ENCODE measurements around the gene TH. TPM values are rescaled to one million over a fixed set of nuclear protein-coding genes. Genes with fewer than 3 reads are reported as not detected.
A peak's percentile ranks its signal among the peaks of the same experiment; 100 is the strongest.

Gene TH
- total and polyA plus RNA-seq, 4 donors: 0.99 to 8.8 (median 1.3) TPM

DNA sequence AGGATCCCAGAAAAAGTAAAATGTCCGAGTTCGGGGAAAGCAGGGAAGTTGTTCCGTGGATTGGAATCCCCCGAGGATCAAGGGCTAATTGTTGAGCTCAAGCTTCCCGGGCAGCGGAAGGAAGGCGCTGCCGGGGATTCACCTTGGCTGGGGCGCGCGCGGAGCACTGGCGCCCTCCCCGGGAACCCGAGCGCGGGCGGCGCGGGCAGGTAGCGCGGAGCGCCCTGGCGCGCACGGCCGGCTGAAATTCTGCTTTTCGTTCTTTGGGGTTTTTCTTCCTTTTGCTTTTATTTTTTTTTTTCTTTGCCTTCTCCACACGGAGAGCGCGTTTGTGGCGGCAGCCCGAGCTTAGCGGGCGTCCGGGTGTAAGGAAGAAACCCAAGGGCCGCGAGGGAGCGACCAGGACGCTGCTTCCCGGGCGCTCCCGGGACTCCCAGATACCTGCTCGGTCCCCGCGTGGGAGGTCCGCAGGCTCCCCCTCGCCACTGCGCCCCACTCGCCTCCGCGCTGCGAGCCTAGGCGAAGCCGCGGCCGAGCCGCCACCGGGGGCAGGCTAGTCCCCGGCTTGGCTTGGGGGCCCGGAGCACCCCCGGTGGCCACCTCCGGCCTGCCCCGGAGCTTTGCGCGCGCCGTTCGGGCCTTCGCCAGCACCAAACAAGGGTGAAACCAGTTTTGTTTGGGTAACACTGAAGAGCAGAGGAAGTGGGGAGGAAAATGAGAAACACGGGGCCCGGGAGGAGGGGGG, 27.6 kb downstream of the TH start:
- Histone ChIP-seq H3K27me3 (ENCODE audit: control insufficient read depth, insufficient read depth, low read length) (peaks cover 93% of the 10 kb centered on the region), H3K4me3 (ENCODE audit: low read depth, low read length) (no peak overlapping the region), H3K27ac (ENCODE audit: low read depth, low read length) (no peak overlapping the region), H3K9me3 (ENCODE audit: control insufficient read depth, insufficient read depth, low read length) (no peaks in the 10 kb centered on the region), H3K4me1 (ENCODE audit: control insufficient read depth, insufficient read depth, low read length) (peaks cover 26% of the 10 kb centered on the region), H3K36me3 (ENCODE audit: control insufficient read depth, insufficient read depth, low read length) (no peaks in the 10 kb centered on the region)
- peak in 1 of 6 donors; percentile 19 for DNase-seq (ENCODE audit: low read depth in 4 of 6, low spot score in 6 of 6)
- 1% methylated on average over 72 of the region's 72 CpGs for WGBS (ENCODE audit: insufficient coverage)

DNA sequence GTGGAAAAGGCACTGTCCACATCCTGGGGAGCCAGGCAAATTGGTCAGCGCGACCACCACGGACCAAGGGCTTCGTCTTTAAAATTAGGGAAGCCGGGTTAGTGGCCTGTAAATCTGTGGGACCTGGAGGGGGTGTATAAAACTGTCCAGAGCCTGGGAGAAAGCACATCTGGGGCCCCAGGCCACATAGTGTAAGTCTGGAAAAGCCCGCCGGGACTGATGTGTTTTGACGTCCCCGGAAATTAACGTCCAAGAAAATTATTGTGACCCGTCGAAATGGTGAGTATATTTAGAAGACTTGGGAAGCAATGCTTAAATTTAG, 28.2 kb downstream of the TH start:
- H3K27ac ChIP-seq (ENCODE audit: low read depth, low read length): no peak overlapping the region
- DNase-seq (ENCODE audit: low read depth in 4 of 6, low spot score in 6 of 6): no peak
- no peak overlapping the region for H3K4me3 ChIP-seq (ENCODE audit: low read depth, low read length)
- H3K9me3 ChIP-seq (ENCODE audit: control insufficient read depth, insufficient read depth, low read length): no peaks in the 10 kb centered on the region
- WGBS (ENCODE audit: insufficient coverage): 5% methylated on average over 12 of the region's 12 CpGs
- H3K36me3 ChIP-seq (ENCODE audit: control insufficient read depth, insufficient read depth, low read length): no peaks in the 10 kb centered on the region
- peaks cover 24% of the 10 kb centered on the region for H3K4me1 ChIP-seq (ENCODE audit: control insufficient read depth, insufficient read depth, low read length)
- peaks cover 92% of the 10 kb centered on the region for H3K27me3 ChIP-seq (ENCODE audit: control insufficient read depth, insufficient read depth, low read length)

DNA sequence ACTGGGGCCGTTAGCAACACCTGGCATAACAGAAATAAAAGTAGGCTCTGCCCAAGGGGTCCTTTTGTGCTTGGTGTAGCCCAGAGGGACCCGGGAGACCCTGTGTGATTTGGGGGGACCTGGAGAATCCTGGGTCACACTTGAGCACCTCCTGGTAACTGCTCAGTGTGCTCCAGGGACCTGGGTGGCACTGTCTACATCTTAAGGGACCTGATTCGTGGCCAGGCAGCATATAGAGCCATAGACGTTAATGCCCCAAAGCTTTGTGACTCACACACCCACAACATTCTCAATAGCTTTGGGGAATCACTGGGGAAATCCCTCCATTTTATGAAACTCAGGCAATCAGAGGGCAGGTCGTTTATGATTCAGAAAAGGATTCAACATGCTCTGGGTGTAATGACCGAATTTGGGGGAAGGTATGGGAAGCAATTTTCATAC, 28.8 kb downstream of the TH start:
- peaks cover 22% of the 10 kb centered on the region for H3K4me1 ChIP-seq (ENCODE audit: control insufficient read depth, insufficient read depth, low read length)
- H3K4me3 ChIP-seq (ENCODE audit: low read depth, low read length): no peak overlapping the region
- H3K36me3 ChIP-seq (ENCODE audit: control insufficient read depth, insufficient read depth, low read length): no peaks in the 10 kb centered on the region
- 8% methylated on average over 4 of the region's 6 CpGs for WGBS (ENCODE audit: insufficient coverage)
- H3K27ac ChIP-seq (ENCODE audit: low read depth, low read length): no peak overlapping the region
- H3K27me3 ChIP-seq (ENCODE audit: control insufficient read depth, insufficient read depth, low read length): peaks cover 91% of the 10 kb centered on the region
- no peaks in the 10 kb centered on the region for H3K9me3 ChIP-seq (ENCODE audit: control insufficient read depth, insufficient read depth, low read length)
- DNase-seq (ENCODE audit: low read depth in 4 of 6, low spot score in 6 of 6): no peak

DNA sequence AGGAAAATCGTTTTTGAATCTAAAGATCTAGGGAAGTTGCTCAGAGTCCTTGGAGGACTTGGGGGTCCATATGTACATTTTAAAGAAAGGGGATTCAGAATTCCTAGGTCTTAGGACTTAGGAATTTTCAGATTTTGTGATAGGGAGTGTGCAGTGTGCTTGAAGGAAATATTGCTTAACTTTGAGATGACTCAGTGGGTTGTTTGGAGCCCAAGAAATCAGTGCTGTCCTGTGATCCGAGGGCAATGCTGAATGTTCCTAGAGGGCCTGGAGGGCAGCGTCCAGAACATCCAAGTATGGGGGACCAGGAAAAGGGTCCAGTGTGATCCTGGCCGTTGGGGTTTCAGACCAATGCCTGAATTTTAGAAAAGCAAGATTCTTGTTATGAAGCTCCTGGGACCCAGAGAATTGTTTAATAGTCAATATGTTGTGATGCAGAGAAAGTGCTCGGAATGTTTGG, 29.3 kb downstream of the TH start:
- WGBS (ENCODE audit: insufficient coverage): 14% methylated on average over 5 of the region's 5 CpGs
- DNase-seq (ENCODE audit: low read depth in 4 of 6, low spot score in 6 of 6): no peak
- Histone ChIP-seq H3K36me3 (ENCODE audit: control insufficient read depth, insufficient read depth, low read length) (no peaks in the 10 kb centered on the region), H3K27me3 (ENCODE audit: control insufficient read depth, insufficient read depth, low read length) (peaks cover 91% of the 10 kb centered on the region), H3K9me3 (ENCODE audit: control insufficient read depth, insufficient read depth, low read length) (no peaks in the 10 kb centered on the region), H3K4me3 (ENCODE audit: low read depth, low read length) (no peak overlapping the region), H3K27ac (ENCODE audit: low read depth, low read length) (no peak overlapping the region), H3K4me1 (ENCODE audit: control insufficient read depth, insufficient read depth, low read length) (peaks cover 25% of the 10 kb centered on the region)

DNA sequence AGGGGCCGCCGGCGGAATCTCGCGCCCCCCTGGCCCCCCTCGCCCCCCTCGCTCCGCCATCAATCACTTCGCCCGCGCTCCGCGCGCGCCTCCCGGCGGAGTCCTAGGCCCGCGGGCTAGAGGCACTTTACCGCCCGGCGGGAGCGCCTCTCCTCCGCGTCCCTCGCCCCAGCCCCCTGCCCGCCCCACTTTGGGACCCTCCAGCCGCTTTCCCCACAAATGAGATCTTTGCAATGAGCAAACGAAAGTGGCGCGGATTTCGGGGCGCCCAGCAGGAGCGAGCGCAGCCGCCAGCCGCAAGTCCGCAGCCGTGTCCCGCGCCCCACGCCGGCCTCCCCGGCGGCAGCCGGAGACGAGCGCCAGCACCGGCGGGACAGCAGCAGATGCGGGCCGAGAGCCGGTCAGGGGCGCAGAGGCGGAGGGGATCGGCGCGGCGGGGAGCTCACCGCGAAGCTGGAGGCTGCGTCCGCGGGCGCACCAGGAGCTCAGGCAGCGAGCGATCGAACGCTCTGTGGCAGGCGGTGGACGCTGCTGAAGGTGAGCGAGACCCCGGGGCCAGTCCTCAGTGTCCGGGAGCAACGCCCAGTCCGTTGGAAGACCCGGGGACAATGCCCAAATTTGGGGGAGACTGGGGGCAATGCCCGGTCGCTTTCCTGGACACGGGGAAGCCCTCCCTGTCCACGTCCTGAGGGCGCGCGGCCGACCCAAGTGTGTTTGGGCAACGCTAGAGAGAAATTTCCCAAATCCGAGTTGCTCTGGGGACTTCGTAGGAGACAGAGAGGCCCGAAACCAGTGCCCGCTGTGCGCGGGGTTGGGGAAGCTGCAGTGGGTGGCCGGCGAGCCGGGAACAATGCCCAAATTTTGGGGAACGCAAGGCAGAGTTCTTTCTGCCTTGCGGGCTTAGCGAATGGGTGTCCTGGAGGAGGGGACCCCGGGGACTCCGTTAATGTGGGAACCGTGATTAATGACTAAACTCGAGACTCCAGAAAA, 30.9 kb downstream of the TH start:
- peak in 1 of 6 donors; percentile 40 for DNase-seq (ENCODE audit: low read depth in 4 of 6, low spot score in 6 of 6)

DNA sequence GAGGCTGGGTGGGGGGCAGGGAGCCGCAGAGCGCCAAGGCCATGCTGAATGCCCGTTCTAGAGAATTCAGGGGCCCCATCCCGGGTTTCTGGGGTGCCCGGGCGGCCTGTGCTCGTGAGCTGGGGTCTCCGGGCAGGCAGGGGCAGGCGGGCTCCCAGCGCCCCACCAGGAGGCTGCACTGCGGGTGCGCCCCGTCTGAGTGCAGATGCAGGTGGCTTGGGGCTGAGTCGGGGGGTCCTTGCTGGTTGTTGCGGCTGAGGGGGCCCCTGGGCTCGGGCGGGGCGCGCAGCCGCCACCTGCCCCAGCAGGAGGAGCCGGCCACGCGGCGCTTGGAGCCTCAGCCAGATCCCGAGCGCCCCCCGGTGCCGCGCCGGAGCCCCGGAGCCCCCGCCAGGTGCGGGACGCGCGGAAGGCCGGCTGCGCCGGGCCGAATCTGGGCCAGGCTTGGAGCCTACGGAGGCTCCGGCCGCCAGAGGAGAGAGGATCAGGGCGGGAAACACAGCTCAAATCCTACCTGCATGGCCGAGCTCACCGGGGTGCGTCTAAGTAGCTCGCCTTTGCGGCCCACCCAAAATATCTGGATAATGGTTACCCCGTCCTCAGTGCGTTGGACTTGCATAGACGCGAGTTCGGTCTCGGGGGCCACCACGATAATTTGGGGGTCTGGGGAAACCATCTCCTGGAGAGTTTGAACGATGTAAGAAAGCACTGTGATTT, 31.8 kb downstream of the TH start:
- under 1% methylated on average over 56 of the region's 57 CpGs for WGBS (ENCODE audit: insufficient coverage)
- Histone ChIP-seq H3K4me3 (ENCODE audit: low read depth, low read length) (no peak overlapping the region), H3K27ac (ENCODE audit: low read depth, low read length) (no peak overlapping the region), H3K36me3 (ENCODE audit: control insufficient read depth, insufficient read depth, low read length) (no peaks in the 10 kb centered on the region), H3K9me3 (ENCODE audit: control insufficient read depth, insufficient read depth, low read length) (no peaks in the 10 kb centered on the region), H3K4me1 (ENCODE audit: control insufficient read depth, insufficient read depth, low read length) (peaks cover 37% of the 10 kb centered on the region), H3K27me3 (ENCODE audit: control insufficient read depth, insufficient read depth, low read length) (peaks cover 83% of the 10 kb centered on the region)
- no peak for DNase-seq (ENCODE audit: low read depth in 4 of 6, low spot score in 6 of 6)

More for the DNA sequence above, 30.9 kb downstream of the TH start:
- Histone ChIP-seq H3K9me3 (ENCODE audit: control insufficient read depth, insufficient read depth, low read length) (no peaks in the 10 kb centered on the region), H3K4me3 (ENCODE audit: low read depth, low read length) (peak overlapping the region; percentile 12), H3K4me1 (ENCODE audit: control insufficient read depth, insufficient read depth, low read length) (peaks cover 37% of the 10 kb centered on the region), H3K27ac (ENCODE audit: low read depth, low read length) (no peak overlapping the region), H3K27me3 (ENCODE audit: control insufficient read depth, insufficient read depth, low read length) (peaks cover 86% of the 10 kb centered on the region), H3K36me3 (ENCODE audit: control insufficient read depth, insufficient read depth, low read length) (no peaks in the 10 kb centered on the region)
- 2% methylated on average over 95 of the region's 102 CpGs for WGBS (ENCODE audit: insufficient coverage)

DNA sequence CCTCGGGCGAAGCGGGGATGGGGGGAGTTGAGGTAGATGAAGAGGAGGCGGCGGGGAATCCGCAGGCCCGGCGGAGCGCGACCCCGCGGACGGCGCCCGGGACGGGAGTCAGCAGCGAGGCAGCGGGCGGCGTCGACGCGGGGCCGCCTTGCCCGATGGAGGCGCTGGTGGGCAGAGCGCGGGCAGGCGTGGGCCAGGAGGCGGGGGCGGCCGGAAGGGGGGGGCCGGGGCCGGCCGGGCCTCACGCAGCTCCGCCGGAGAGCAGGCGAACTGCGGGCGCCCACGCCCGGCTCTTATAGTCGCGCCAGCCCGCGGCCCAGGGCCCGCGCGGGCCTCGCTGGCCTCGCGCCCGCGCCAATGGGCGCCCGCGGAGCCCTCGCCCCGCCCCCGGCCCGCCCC, 32.5 kb downstream of the TH start, which contains the start of gene IGF2:
IGF2 (minus strand) TSS at position 267 of the 399 bp plus-strand sequence. CDS start 3,866 bp downstream, outside the sequence.
- H3K27ac ChIP-seq (ENCODE audit: low read depth, low read length): no peak within 1 kb of the TSS
- no peak for DNase-seq (ENCODE audit: low read depth in 4 of 6, low spot score in 6 of 6)
- no peaks in the 10 kb centered on the region for H3K9me3 ChIP-seq (ENCODE audit: control insufficient read depth, insufficient read depth, low read length)
- H3K36me3 ChIP-seq (ENCODE audit: control insufficient read depth, insufficient read depth, low read length): no peaks in the 10 kb centered on the region
- H3K27me3 ChIP-seq (ENCODE audit: control insufficient read depth, insufficient read depth, low read length): peaks cover 80% of the 10 kb centered on the region
- 0% methylated on average over 58 of the region's 62 CpGs for WGBS (ENCODE audit: insufficient coverage)
- peak within 1 kb of the TSS; percentile 42 for H3K4me3 ChIP-seq (ENCODE audit: low read depth, low read length)
- H3K4me1 ChIP-seq (ENCODE audit: control insufficient read depth, insufficient read depth, low read length): peaks cover 34% of the 10 kb centered on the region

DNA sequence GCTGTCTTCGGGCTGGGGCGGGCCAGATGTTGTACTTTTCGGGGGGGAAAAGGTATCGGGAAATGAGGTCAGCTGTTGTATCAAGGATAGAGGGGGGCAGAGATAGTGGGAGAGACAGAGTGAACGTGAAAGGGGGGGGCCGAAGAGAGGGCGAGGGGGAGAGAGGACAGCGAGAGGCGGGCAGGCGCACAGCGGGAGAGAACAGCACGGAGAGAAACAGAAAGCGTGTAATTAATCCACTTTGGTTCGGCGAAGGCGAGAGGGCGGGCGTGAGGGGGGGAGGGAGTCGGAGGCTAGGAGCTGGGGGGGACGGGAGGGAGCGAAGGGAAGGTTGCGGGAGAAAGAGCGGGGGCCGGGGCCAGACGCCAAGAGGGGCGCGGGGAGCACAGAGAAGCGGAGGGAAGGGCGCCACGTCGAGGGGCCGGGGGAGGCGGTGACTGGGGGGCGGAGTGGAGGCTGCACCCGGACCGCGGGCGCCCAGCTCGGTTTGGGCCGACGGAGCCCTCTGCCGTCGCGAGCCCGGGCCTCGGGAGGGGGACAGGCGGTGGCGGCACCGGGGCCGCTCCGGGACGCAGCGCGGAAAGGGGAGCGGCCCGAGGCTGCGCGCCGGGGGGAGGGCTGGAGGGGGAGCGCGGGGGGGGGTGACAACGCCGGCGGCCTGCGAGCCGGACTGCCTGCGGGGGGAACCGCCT, 33.0 kb downstream of the TH start:
- H3K9me3 ChIP-seq (ENCODE audit: control insufficient read depth, insufficient read depth, low read length): no peaks in the 10 kb centered on the region
- H3K27ac ChIP-seq (ENCODE audit: low read depth, low read length): no peak overlapping the region
- H3K4me1 ChIP-seq (ENCODE audit: control insufficient read depth, insufficient read depth, low read length): peaks cover 35% of the 10 kb centered on the region
- peaks cover 80% of the 10 kb centered on the region for H3K27me3 ChIP-seq (ENCODE audit: control insufficient read depth, insufficient read depth, low read length)
- peak overlapping the region; percentile 42 for H3K4me3 ChIP-seq (ENCODE audit: low read depth, low read length)
- peak in 1 of 6 donors; percentile 24 for DNase-seq (ENCODE audit: low read depth in 4 of 6, low spot score in 6 of 6)
- H3K36me3 ChIP-seq (ENCODE audit: control insufficient read depth, insufficient read depth, low read length): no peaks in the 10 kb centered on the region
- WGBS (ENCODE audit: insufficient coverage): under 1% methylated on average over 49 of the region's 68 CpGs

DNA sequence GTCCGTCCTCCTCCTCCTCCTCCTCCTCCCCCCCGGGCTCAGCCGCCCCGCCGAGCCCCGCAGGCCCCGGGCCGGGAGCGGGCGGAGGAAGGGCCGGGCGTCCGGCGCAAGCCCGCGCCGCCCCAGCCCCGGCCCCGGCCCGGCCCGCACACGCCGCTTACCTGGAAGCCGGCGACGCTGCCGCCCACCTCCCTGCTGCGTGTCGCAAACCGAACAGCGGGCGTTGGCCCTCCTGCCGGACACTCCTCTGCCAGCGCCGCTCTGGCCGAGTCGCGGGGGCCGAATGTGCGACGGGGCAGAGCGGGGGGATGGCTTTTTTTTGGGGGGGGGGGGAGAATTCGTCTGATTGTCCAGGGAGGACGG, 33.6 kb downstream of the TH start:
- under 1% methylated on average over 42 of the region's 44 CpGs for WGBS (ENCODE audit: insufficient coverage)
- no peak for DNase-seq (ENCODE audit: low read depth in 4 of 6, low spot score in 6 of 6)
- peak overlapping the region; percentile 53 for H3K4me3 ChIP-seq (ENCODE audit: low read depth, low read length)
- no peak overlapping the region for H3K27ac ChIP-seq (ENCODE audit: low read depth, low read length)
- H3K27me3 ChIP-seq (ENCODE audit: control insufficient read depth, insufficient read depth, low read length): peaks cover 81% of the 10 kb centered on the region
- H3K9me3 ChIP-seq (ENCODE audit: control insufficient read depth, insufficient read depth, low read length): no peaks in the 10 kb centered on the region
- no peaks in the 10 kb centered on the region for H3K36me3 ChIP-seq (ENCODE audit: control insufficient read depth, insufficient read depth, low read length)
- H3K4me1 ChIP-seq (ENCODE audit: control insufficient read depth, insufficient read depth, low read length): peaks cover 40% of the 10 kb centered on the region

Data from spinal cord (tissue), 10 donors.